Stimulated activated CD4-positive, alpha-beta T cell treated with anti-CD3 and anti-CD28 coated beads, TNF-alpha, amount 100 ng/mL, for 24 hours (primary cell): ENCODE data around the gene IL2.

Experiments
- DNase-seq, 3 experiments: peaks; one replicate each; pipeline ENCODE4 v3.0.0-alpha.2; 2020; ENCODE audit warnings: low read depth in 3 of 3

Gene IL2

GRCh38 chr4:122456231-122457116 lies at the start of gene IL2:
TSS of gene IL2 (minus strand) at chr4:122456725. CDS start at chr4:122456440, 285 bp downstream.
- DNase-seq, result no peak

GRCh38 chr4:122503214-122503613 lies 46.7 kb upstream of the IL2 start:
- no peak for DNase-seq

- no peak for DNase-seq
Measured at GRCh38 chr4:122500852-122501501, 44.5 kb upstream of the IL2 start.

- no peak for DNase-seq
Measured at GRCh38 chr4:122489061-122489460, 32.5 kb upstream of the IL2 start.

- no peak for DNase-seq
Measured at GRCh38 chr4:122483481-122483880, 27.0 kb upstream of the IL2 start.

GRCh38 chr4:122481766-122482405 lies 25.4 kb upstream of the IL2 start:
- no peak for DNase-seq

GRCh38 chr4:122480655-122481487 lies 24.3 kb upstream of the IL2 start:
- DNase-seq, result no peak

- DNase-seq, result no peak
Measured at GRCh38 chr4:122479935-122480416, 23.5 kb upstream of the IL2 start.

- DNase-seq, result no peak
Measured at GRCh38 chr4:122476745-122477144, 20.2 kb upstream of the IL2 start.

- DNase-seq, result no peak
Measured at GRCh38 chr4:122476126-122476525, 19.6 kb upstream of the IL2 start.

GRCh38 chr4:122475233-122475632 lies 18.7 kb upstream of the IL2 start:
- no peak for DNase-seq

GRCh38 chr4:122469457-122469856 lies 12.9 kb upstream of the IL2 start:
- no peak for DNase-seq

GRCh38 chr4:122458625-122459024 lies 2.1 kb upstream of the IL2 start:
- peak in 2 of 3 experiments; percentile 22 to 32 for DNase-seq

GRCh38 chr4:122453384-122453995 lies 3.0 kb downstream of the IL2 start:
- DNase-seq, result no peak

GRCh38 chr4:122450847-122451246 lies 5.7 kb downstream of the IL2 start:
- peak; percentile 19 to 46 (median 35) for DNase-seq

- no peak for DNase-seq
Measured at GRCh38 chr4:122434285-122434684, 22.2 kb downstream of the IL2 start.

GRCh38 chr4:122431351-122431750 lies 25.2 kb downstream of the IL2 start:
- no peak for DNase-seq

- no peak for DNase-seq
Measured at GRCh38 chr4:122423246-122423645, 33.3 kb downstream of the IL2 start.

GRCh38 chr4:122412547-122412946 lies 44.0 kb downstream of the IL2 start:
- no peak for DNase-seq

- DNase-seq, result no peak
Measured at GRCh38 chr4:122403861-122404260, 52.7 kb downstream of the IL2 start.
